ENCODE results near the gene CYFIP1. TPM values are rescaled to one million over a fixed set of nuclear protein-coding genes. Genes with fewer than 3 reads are reported as not detected.
A peak's percentile ranks its signal among the peaks of the same experiment; 100 is the strongest.

CYFIP1 gene
- polyA plus RNA-seq, 1 donor from 2014 or later, result 9.3 TPM

- Histone ChIP-seq H3K27me3 (ENCODE audit: insufficient read depth, low read depth, low read length) (no peaks in the 10 kb centered on the region), H3F3A (ENCODE audit: insufficient read depth, low read length, poor library complexity, severe bottlenecking) (no peaks in the 10 kb centered on the region), H3K27ac (ENCODE audit: low read length) (peak overlapping the region; percentile 71), H3K9me3 (ENCODE audit: low read length) (no peaks in the 10 kb centered on the region), H3K4me2 (ENCODE audit: low read length) (peak overlapping the region; percentile 50), H3K36me3 (ENCODE audit: insufficient read depth, low read length) (no peaks in the 10 kb centered on the region), H3K9ac (ENCODE audit: low read length) (peak overlapping the region; percentile 78), H3K4me3 (ENCODE audit: low read length) (peak overlapping the region; percentile 76), H3K9me2 (ENCODE audit: insufficient read depth, low read length) (no peaks in the 10 kb centered on the region), H2AFZ (ENCODE audit: low read depth, low read length) (peak overlapping the region; percentile 54), H3K79me2 (replicated peaks; ENCODE audit: insufficient read depth, low read length) (peaks cover 29% of the 10 kb centered on the region), H4K20me1 (ENCODE audit: insufficient read depth) (no peaks in the 10 kb centered on the region)
- TF ChIP-seq MXI1 (conservative IDR thresholded peaks at IDR 0.05; ENCODE audit: poor library complexity, severe bottlenecking) (peak; percentile 10), EZH2 (IDR thresholded peaks at IDR 0.05; ENCODE audit: borderline replicate concordance, insufficient read depth, low read length, poor library complexity, severe bottlenecking) (no peak), EP300 (conservative IDR thresholded peaks at IDR 0.05; ENCODE audit: poor library complexity, severe bottlenecking) (no peak), REST (IDR thresholded peaks at IDR 0.05; ENCODE audit: borderline replicate concordance) (no peak)
Observed at GRCh38 chr15:22839046-22839695, 141.0 kb downstream of the CYFIP1 start.

DNA sequence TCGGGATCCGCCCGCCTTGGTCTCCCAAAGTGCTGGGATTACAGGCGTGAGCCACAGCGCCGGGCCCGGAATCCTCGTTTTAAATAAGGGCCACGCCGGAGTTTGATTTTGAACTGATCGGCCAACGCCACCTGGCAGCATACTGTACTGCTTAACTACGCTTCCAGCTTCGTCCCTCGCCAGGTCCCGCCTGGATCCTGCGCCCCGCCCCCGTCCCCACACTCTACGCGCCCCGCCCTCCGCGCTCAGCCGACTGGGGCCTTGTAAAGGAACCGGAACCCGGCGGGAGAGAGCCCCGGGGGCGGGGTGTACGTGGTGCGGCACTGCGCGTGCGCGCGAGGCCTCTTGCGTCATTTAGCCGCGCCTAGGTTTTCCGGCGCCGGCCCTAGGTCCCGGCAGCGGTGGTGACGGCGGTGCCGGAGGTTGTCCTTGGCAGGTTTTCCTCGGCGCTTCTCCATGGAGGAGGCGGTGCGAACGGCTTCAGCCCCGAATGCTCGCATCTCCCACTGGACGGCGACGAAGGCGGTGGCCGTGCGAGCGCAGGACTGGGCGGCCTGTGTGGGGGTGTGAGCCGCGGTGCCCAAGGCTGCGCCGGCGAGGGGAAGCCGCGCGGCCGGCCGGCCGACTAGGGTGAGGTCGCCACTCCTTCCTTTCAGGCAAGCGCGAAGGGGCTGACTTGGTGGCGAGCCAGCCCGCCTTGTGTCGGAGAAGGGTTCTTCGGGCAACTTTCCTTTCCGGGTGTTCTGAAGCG lies 141.7 kb downstream of the CYFIP1 start, which contains the start of gene NIPA2:
Gene NIPA2, plus strand, starts transcription at position 375 of the 751 bp plus-strand sequence. CDS start 13,066 bp downstream, outside the sequence.
- Histone ChIP-seq H3K79me2 (replicated peaks; ENCODE audit: insufficient read depth, low read length) (peaks cover 29% of the 10 kb centered on the region), H3K9me2 (ENCODE audit: insufficient read depth, low read length) (no peaks in the 10 kb centered on the region), H4K20me1 (ENCODE audit: insufficient read depth) (no peaks in the 10 kb centered on the region), H3K36me3 (ENCODE audit: insufficient read depth, low read length) (no peaks in the 10 kb centered on the region), H3K9me3 (ENCODE audit: low read length) (no peaks in the 10 kb centered on the region), H3K4me2 (ENCODE audit: low read length) (peak within 1 kb of the TSS; percentile 50), H3K9ac (ENCODE audit: low read length) (peak within 1 kb of the TSS; percentile 78), H3K27me3 (ENCODE audit: insufficient read depth, low read depth, low read length) (no peaks in the 10 kb centered on the region), H3K4me3 (ENCODE audit: low read length) (peak within 1 kb of the TSS; percentile 76), H2AFZ (ENCODE audit: low read depth, low read length) (peak within 1 kb of the TSS; percentile 54), H3K27ac (ENCODE audit: low read length) (peak within 1 kb of the TSS; percentile 71), H3F3A (ENCODE audit: insufficient read depth, low read length, poor library complexity, severe bottlenecking) (no peaks in the 10 kb centered on the region)
- TF ChIP-seq POLR2AphosphoS5 (IDR thresholded peaks at IDR 0.05) (peak; percentile 96), SMC3 (conservative IDR thresholded peaks at IDR 0.05; ENCODE audit: poor library complexity) (peak; percentile 42), EP300 (conservative IDR thresholded peaks at IDR 0.05; ENCODE audit: poor library complexity, severe bottlenecking) (peak; percentile 57), CTCF (IDR thresholded peaks at IDR 0.05; ENCODE audit: poor library complexity, severe bottlenecking) (no peak), REST (IDR thresholded peaks at IDR 0.05; ENCODE audit: borderline replicate concordance) (peak; percentile 87), RAD21 (conservative IDR thresholded peaks at IDR 0.05) (no peak), TAF1 (IDR thresholded peaks at IDR 0.05; ENCODE audit: low read depth) (peak; percentile 78), EZH2 (IDR thresholded peaks at IDR 0.05; ENCODE audit: borderline replicate concordance, insufficient read depth, low read length, poor library complexity, severe bottlenecking) (no peak), MXI1 (conservative IDR thresholded peaks at IDR 0.05; ENCODE audit: poor library complexity, severe bottlenecking) (peak; percentile 89)

Data from neural cell (in vitro differentiated cells).